Peyer's patch (tissue), 4 donors: ENCODE data around the gene RPL5.

Source experiments
- POLR2A ChIP-seq, 2 donors: fragments of 450-650 bp; IDR thresholded peaks; one replicate each; pipeline ENCODE4 v1.5.1; 2017; ENCODE audit warnings: antibody characterized with exemption in 2 of 2, mild to moderate bottlenecking in 2 of 2, moderate library complexity in 2 of 2
- TF ChIP-seq, protein P1 (sequence below), 6 experiments: fragments of 450-650 bp in 4 of 6; fragments of 200-600 bp in 2 of 6; sonication (generic) in 1 of 6; IDR thresholded peaks; one replicate each; pipeline ENCODE4 v1.5.1; 2017 to 2019; ENCODE audit warnings: antibody characterized with exemption in 6 of 6, mild to moderate bottlenecking in 3 of 6, moderate library complexity in 1 of 6

DNA sequence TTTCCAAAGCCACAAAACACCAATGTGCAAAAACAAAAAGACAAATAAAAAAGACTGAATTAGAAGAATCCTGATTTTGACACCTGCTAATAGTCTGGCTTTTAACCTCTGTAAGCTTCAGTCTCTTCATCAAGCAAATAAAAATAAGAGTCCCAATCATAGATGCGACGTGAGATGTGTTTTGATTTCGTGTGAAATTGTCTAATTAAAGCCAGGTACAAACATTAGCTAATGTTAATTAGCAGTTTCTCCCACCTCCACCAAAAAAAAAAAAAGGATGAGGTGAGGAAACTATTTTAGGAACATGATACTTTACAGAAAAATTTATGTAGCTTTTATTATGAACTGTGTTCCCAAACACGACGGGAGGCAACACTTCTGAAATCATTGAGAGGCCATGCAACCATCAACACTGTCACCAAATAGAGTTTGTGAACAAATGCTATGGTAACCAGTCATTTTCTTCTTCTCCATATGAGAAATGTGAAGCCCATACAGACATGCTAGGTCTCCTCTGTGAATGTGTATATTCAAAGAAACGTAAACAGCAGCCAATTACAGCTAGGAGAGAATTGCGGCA, 40.3 kb upstream of the RPL5 start:
- TF ChIP-seq, protein P1, sequence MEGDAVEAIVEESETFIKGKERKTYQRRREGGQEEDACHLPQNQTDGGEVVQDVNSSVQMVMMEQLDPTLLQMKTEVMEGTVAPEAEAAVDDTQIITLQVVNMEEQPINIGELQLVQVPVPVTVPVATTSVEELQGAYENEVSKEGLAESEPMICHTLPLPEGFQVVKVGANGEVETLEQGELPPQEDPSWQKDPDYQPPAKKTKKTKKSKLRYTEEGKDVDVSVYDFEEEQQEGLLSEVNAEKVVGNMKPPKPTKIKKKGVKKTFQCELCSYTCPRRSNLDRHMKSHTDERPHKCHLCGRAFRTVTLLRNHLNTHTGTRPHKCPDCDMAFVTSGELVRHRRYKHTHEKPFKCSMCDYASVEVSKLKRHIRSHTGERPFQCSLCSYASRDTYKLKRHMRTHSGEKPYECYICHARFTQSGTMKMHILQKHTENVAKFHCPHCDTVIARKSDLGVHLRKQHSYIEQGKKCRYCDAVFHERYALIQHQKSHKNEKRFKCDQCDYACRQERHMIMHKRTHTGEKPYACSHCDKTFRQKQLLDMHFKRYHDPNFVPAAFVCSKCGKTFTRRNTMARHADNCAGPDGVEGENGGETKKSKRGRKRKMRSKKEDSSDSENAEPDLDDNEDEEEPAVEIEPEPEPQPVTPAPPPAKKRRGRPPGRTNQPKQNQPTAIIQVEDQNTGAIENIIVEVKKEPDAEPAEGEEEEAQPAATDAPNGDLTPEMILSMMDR (IDR thresholded peaks at IDR 0.05): no peak
- no peak for TF ChIP-seq POLR2A (IDR thresholded peaks at IDR 0.05)
